GM18951 (cell line): ENCODE data around the gene SLC25A20.
"Not testable (repeated sequence)": the region's sequence is repeated elsewhere in the genome, so short reads cannot be mapped to it uniquely, and the experiment has no call there.

Experiments used
- POLR2A ChIP-seq: IDR thresholded peaks from 4 replicates; pipeline ENCODE4 v1.6.1; 2011; ENCODE audit warnings: mild to moderate bottlenecking; ENCODE audit not compliant: insufficient read length, insufficient read depth; ENCODE audit errors: extremely low read depth
- in situ Hi-C: fragments of 300-500 bp; cut with MboI; formaldehyde crosslinking; loops from one replicate; pipeline ENCODE4 v1.12.0; 2022; ENCODE audit warnings: low sequenced_read_pairs, mixed read lengths, inconsistent platforms; ENCODE audit not compliant: unreplicated experiment

The SLC25A20 gene

DNA sequence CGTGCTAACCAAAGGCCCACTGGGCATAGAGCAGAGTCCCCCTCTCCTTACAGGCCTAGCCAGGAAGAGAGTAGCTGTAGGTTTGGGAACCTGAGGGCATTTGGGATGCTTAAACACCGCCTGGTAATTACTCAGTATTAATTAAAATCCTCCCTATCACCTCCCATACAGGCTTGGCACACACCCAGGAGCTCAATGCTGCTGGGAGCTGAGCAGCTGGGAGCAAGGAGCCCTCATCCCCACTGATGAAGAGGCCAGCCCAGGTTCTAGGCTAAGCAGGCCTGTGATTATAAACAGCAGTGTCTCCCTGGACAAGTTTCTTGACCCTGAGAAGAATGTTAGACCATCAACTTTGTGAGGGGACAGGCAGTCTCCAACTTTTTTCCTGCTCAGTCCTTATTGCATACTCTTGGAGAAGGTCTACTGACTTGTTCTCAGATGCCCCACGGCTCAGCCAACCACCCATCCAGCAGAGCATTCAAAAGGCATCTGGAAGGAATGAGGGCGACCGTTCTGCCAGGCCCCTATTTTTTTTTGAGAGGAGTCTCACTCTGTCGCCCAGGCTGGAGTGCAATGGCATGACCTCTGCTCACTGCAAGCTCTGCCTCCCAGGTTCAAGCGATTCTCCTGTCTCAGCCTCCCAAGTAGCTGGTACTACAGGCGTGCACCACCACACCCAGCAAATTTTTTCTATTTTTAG, 49.7 kb downstream of the SLC25A20 start:
- in situ Hi-C loops, result no loop called here
- TF ChIP-seq POLR2A, result no peak

DNA sequence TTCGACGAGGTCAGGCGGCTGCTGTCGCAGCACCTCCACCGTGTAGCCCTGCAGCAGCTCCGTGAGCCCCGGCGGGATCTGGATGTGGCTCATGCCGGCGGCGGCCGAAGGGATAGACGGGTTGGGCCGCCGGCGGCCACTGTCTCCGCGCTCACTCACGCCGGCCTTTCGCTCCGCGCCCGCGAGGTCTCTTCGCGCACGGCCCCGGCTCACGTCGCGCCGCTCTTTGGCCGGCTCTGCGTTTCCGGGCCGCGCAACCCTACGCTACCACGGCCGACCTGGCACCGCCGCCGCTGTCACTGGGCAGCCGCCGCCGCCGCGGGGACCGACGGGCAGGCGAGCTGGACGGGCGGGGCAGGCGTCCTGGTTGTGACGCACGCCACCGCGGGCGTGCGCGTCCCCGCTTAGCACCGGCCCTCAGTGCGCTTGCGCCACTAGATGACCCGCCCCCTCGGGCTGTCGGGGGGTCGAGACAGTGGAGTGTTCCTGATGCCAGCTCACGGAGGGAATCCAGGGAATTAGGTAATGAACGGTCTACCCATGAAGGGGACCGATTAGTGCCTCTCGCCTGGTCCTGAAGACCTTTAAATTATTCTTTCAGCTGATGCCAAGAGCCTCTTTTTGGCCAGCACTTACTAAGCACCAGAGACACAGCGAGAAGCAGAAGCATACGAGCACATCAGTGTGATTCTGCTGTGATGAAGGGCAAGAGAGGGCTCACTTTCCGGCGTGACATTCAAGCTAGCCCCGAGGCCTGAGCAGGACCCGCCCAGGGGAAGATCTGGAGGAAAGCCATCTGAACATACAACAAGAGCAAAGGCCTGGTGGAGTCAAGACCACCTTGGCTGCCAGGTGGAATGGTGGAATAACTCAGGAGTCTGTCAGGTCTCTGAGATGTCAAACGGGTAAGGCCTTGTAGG, 50.9 kb downstream of the SLC25A20 start, which contains the start of gene PRKAR2A:
TSS of gene PRKAR2A (minus strand) at position 371 of the 920 bp plus-strand sequence. CDS start at position 93, 278 bp downstream.
- in situ Hi-C loops, result no loop called here
- peak; percentile 85 for TF ChIP-seq POLR2A

DNA sequence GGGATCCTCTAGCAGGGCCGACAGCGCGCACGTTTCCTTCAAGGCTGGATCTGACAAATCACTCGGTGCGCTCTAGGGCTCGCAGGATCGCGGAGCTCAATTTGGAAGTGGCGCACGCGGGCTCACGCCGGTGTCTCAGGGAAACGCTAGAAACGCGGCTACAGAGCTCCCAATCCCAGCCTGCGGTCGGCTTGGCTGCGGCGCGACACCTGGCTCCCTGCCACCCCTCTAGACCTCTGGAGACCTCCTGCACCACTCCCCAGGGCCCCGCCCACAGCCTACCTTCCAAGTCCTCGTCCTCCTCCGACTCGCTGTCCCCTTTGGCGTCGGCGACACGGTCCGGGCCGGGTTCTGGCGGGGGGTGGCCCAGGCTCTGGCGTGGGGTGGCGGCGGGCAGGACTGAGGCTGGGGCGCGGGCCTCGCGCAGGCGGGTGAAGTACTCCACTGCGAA, 51.6 kb downstream of the SLC25A20 start:
- in situ Hi-C loops, result no loop called here
- no peak for TF ChIP-seq POLR2A

DNA sequence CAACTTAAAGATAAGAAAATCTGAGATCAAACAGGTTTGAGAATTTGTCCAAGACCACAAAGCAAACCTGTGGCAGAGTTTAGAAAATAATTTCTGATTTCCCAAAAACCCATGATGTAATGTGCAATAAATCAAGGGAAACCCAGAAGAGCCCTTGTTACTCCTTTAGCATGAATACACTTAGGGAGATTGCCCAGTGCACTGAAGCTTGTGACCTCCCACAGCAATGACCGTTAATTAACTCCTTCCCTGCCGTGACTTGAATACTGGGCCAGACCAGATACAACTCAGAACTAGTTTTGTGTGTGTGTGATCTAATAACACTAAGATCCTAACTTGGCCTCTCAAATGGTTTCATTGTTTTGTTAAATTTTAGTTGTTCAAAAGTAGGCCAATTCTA, 53.5 kb downstream of the SLC25A20 start:
- TF ChIP-seq POLR2A, result no peak
- in situ Hi-C loops, result no loop called here

DNA sequence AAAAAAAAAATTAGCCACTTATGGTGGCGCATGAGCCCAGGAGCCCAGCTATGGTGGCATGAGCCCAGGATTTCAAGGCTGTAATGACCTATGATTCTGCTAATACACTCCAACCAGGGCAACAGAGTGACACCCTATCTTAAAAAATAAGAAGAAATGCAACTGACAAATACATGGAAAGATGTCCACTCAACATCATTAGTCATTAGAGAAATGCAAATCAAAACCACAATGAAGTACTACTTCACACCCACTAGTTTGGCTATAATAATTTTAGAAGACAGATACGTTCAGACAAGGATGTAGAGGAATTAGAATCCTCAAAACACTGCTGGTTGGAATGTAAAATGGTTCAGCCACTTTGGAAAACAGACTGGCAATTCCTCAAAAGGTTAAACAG, 61.5 kb downstream of the SLC25A20 start:
- no peak for TF ChIP-seq POLR2A
- in situ Hi-C loops, result no loop called here

DNA sequence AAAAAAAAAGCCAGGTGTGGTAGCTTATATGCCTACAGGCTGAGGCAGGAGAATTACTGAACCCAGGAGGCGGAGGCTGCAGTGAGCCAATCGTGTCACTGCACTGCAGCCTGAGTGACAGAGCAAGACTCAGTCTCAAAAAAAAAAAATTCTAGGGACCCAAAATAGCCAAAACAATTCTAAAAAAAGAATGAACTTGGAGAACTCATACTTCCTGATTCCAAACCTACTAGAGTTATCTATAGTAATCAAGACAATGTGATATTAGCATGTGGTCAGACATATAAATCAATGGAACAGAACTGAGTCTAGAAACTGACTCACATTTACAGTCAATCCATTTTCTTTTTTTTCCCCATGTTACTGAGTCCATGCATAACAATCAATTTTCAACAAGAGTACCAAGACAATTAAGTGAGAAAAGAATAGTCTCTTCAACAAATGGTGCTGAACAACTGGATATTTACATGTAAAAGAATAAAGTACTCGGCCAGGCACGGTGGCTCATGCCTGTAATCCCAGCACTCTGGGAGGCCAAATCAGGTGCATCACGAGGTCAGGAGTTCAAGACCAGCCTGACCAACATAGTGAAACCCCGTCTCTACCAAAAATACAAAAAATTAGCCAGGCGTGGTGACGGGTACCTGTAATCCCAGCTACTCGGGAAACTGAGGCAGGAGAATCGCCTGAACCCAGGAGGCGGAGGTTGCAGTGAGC, 62.9 kb downstream of the SLC25A20 start:
- no peak for TF ChIP-seq POLR2A
- in situ Hi-C loops, result no loop called here

DNA sequence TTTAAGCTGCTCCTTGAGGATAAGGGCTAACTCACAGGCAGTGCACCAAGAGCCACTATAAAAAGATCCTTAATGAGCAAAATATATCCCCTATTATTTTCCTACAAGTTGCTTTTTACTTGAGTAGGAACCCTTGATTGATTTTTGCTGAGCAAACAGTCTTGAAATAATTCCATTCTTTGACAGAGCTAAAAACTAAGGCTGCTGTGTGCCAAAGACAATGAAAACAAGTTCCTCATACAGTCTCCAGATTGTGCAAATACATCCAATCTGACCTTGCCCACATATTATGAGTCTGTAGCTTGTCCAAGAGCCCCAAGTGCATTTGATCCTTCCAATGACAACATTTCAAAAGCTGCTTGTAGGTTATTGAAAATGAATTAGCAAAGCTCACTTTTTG, 66.0 kb downstream of the SLC25A20 start:
- TF ChIP-seq POLR2A, result no peak
- in situ Hi-C loops, result no loop called here

DNA sequence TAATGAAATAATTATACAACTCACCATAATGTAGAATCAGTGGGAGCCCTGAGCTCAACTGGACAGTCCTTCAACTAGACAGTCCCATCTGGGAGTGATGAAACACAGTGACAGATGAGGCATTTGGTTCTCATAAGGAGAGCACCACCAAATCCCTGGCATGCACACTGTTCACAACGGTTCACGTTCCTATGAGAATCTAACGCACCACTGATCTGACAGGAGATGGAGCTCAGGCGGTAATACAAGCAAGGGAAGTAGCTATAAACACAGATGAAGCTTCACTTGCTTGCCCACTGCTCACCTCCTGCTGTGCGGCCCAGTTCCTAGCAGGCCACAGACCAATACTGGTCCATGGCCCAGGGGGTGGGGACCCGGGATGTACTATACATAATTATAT, 68.0 kb downstream of the SLC25A20 start:
- in situ Hi-C loops, result no loop called here
- TF ChIP-seq POLR2A, result no peak

DNA sequence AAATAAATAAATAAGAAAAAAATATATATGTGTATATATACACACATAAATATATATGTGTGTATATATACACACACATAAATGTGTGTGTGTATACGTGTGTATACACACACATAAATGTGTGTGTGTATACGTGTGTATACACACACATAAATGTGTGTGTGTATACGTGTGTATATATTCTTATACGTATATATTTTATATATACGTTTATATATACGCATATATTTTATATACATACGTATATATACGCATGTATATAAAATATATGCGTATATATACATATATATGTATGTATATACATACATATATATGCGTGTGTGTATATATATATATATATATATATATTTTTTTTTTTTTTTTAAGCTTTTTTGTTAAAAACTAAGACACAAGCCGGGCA, 69.2 kb downstream of the SLC25A20 start:
- in situ Hi-C loops, result not testable (repeated sequence)

DNA sequence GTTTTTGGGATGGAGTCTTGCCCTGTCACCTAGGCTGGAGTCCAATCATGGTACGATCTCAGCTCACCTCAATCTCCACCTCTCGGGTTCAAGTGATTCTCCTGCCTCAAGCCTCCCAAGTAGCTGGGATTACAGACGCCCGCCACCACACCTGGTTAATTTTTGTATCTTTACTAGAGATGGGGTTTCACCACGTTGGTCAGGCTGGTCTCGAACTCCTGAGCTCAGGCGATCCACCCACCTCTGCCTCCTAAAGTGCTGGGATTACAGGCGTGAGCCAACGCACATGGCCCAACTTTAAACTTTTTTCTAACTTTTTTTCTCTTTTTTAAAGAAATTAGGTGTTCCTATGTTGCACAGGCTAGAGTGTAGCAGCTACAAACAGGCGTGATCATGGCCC, 70.8 kb downstream of the SLC25A20 start:
- in situ Hi-C loops, result not testable (repeated sequence)

DNA sequence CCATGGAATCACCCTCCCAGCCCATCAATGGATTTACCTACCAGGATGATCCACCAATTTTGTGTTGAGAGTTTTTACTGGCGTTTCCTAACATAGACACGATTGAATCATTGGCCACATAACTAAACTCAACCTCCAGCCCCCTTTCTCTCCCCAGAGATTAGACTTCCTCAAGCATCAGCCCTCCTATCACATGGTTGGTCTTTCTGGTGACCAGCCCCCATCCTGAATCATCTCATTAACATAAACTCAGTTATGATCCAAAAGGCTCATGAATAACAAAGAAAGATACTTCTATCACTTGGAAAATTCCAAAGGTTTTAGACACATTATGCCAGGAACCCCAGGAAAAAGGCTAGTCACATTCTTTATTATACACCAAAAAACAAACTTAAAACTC, 72.2 kb downstream of the SLC25A20 start:
- in situ Hi-C loops, result no loop called here
- TF ChIP-seq POLR2A, result no peak

DNA sequence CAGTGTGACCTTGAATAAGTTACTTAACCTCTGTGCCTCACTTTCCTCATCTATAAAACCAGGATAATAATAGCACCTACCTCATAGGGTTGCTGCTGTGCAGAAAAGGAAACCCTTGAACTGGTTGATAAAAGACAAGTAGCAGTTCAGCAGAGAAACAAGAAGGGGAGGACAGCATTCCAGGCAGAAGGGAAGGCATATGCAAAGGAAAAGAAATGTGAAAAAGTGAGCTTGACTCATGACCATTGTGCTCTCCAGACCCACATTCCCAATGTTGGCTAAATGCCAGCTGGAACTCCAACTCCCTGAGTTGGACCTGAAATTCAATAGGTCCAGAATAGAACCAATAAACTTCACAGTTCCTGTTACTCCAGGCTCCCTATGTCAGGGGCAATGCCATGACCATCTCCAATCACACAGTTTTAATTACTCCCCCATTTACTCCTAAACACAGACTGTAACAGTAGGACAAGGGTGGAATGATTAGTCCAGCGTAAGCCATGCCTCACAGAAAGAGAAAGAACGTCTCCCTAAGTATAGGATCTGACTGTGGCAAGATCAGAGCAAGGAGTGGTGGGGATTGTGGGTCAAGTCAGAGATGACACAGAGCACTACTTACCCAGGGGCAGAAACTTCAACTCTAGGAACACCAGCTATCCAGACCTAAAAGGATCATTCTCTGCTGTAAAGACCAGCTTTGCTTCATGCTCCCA, 77.9 kb downstream of the SLC25A20 start:
- in situ Hi-C loops, result no loop called here
- TF ChIP-seq POLR2A, result no peak
